SK-N-SH (cell line): ENCODE measurements around the gene UBXN6. TPM values are rescaled to one million over a fixed set of nuclear protein-coding genes. Genes with fewer than 3 reads are reported as not detected.

Experiments
- CTCF ChIA-PET: fragments of 300-600, 350-600 bp; formaldehyde crosslinking; extraction: SDS; loops from one replicate; lab custom pipeline; 2021; lab: Yijun Ruan, JAX
- POLR2A ChIA-PET: fragments of 350-600 bp; sonication (Branson Sonifier 250); formaldehyde crosslinking; extraction: SDS; loops from one replicate; lab custom pipeline; 2020; ENCODE audit warnings: antibody characterized with exemption, inconsistent platforms; lab: Yijun Ruan, JAX
- DNase-seq: peaks from one replicate; pipeline ENCODE4 v3.0.0; 2012
- H2AFZ ChIP-seq: fragments of 200-600 bp; sonication (generic); 2 replicates; pipeline ENCODE4 v1.8.1; 2016; ENCODE audit warnings: antibody characterized with exemption, mild to moderate bottlenecking, low read depth
- H3F3A ChIP-seq: fragments of 200-600 bp; sonication (generic); replicated peaks from 2 replicates; pipeline ENCODE3; 2016; ENCODE audit warnings: antibody characterized with exemption, mild to moderate bottlenecking; ENCODE audit not compliant: insufficient read depth
- H3K27ac ChIP-seq, 2 experiments: fragments of 200-500 bp in 1 of 2; fragments of 200-600 bp in 1 of 2; sonication (Bioruptor generic) in 1 of 2; sonication (generic), shearing (Covaris generic) in 1 of 2; 2 replicates each; pipeline versions ENCODE4 v1.5.1 to v1.6.1; 2014 to 2016; ENCODE audit warnings: low read depth in 2 of 2, inconsistent platforms in 1 of 2, low read length in 1 of 2, mild to moderate bottlenecking in 1 of 2, mixed read lengths in 1 of 2
- H3K27me3 ChIP-seq: fragments of 200-600 bp; sonication (generic), shearing (Covaris generic); 2 replicates; pipeline ENCODE4 v1.6.1; 2016; ENCODE audit warnings: mixed run types; ENCODE audit not compliant: insufficient read depth
- H3K36me3 ChIP-seq, 2 experiments: fragments of 200-500 bp in 1 of 2; fragments of 200-600 bp in 1 of 2; sonication (Bioruptor generic) in 1 of 2; sonication (generic) in 1 of 2; replicated peaks in 1 of 2; 2 replicates each; pipeline versions ENCODE3 to v1.5.1; 2014 to 2016; ENCODE audit warnings: low read length in 1 of 2, mild to moderate bottlenecking in 1 of 2; ENCODE audit not compliant: insufficient read depth in 2 of 2, control insufficient read depth in 1 of 2
- H3K4me1 ChIP-seq, 2 experiments: fragments of 200-500 bp in 1 of 2; fragments of 200-600 bp in 1 of 2; sonication (Bioruptor generic) in 1 of 2; sonication (generic), shearing (Covaris generic) in 1 of 2; 2 replicates each; pipeline versions ENCODE4 v1.5.1 to v1.6.1; 2014 to 2016; ENCODE audit warnings: low read depth in 1 of 2, low read length in 1 of 2, mixed run types in 1 of 2; ENCODE audit not compliant: insufficient read depth in 2 of 2, control insufficient read depth in 1 of 2
- H3K4me2 ChIP-seq: fragments of 200-600 bp; sonication (generic), shearing (Covaris generic); 2 replicates; pipeline ENCODE4 v1.6.1; 2017; ENCODE audit warnings: mixed run types
- H3K4me3 ChIP-seq, 2 experiments: fragments of 200-500 bp in 1 of 2; fragments of 200-600 bp in 1 of 2; sonication (Bioruptor generic) in 1 of 2; sonication (generic), shearing (Covaris generic) in 1 of 2; 2 replicates each; pipeline versions ENCODE4 v1.5.1 to v1.8.1; 2014 to 2016; ENCODE audit warnings: low read depth in 2 of 2, inconsistent platforms in 1 of 2, low read length in 1 of 2, mild to moderate bottlenecking in 1 of 2, mixed read lengths in 1 of 2, moderate library complexity in 1 of 2
- H3K79me2 ChIP-seq: fragments of 200-600 bp; sonication (generic); 2 replicates; pipeline ENCODE4 v1.8.1; 2017; ENCODE audit warnings: mild to moderate bottlenecking; ENCODE audit not compliant: insufficient read depth
- H3K9ac ChIP-seq: fragments of 200-600 bp; sonication (generic); 2 replicates; pipeline ENCODE4 v1.6.1; 2017; ENCODE audit warnings: mixed run types
- H3K9me2 ChIP-seq: fragments of 200-600 bp; sonication (generic); 2 replicates; pipeline ENCODE4 v1.6.1; 2017; ENCODE audit warnings: mixed run types
- H3K9me3 ChIP-seq: fragments of 200-600 bp; sonication (generic); 2 replicates; pipeline ENCODE4 v1.6.1; 2017; ENCODE audit warnings: mixed run types, mild to moderate bottlenecking, moderate library complexity
- H4K20me1 ChIP-seq: fragments of 200-600 bp; sonication (generic); 2 replicates; pipeline ENCODE4 v1.6.1; 2017; ENCODE audit warnings: mild to moderate bottlenecking, mixed run types; ENCODE audit not compliant: insufficient read depth
- ELF1 ChIP-seq: IDR thresholded peaks from 2 replicates; pipeline ENCODE4 v1.4.0; 2012
- EZH2phosphoT487 ChIP-seq: fragments of 200-600 bp; sonication (generic); IDR thresholded peaks from 2 replicates; pipeline ENCODE4 v1.6.1; 2017; ENCODE audit warnings: low read depth, mixed run types, mild to moderate bottlenecking, antibody characterized with exemption, moderate library complexity, borderline replicate concordance
- GATA2 ChIP-seq: sonication (generic); formaldehyde crosslinking; IDR thresholded peaks from 2 replicates; pipeline ENCODE4 v1.5.0; 2020; ENCODE audit warnings: mild to moderate bottlenecking, missing genetic modification reagents
- IRF3 ChIP-seq: fragments of 150-350 bp; IDR thresholded peaks from 2 replicates; pipeline ENCODE4 v1.6.1; 2016; ENCODE audit warnings: mild to moderate bottlenecking, low read depth, low read length
- MXI1 ChIP-seq: IDR thresholded peaks from 2 replicates; pipeline ENCODE4 v1.6.1; 2012; ENCODE audit warnings: mild to moderate bottlenecking, low read depth, low read length, improper control_type of control experiment
- SIN3A ChIP-seq: IDR thresholded peaks from 2 replicates; pipeline ENCODE4 v1.6.1; 2012; ENCODE audit warnings: low read depth, mild to moderate bottlenecking, low read length, moderate library complexity, borderline replicate concordance
- ZBTB33 ChIP-seq: IDR thresholded peaks from 2 replicates; pipeline ENCODE4 v1.4.0; 2012; ENCODE audit warnings: low read depth, borderline replicate concordance
- WGBS: methylation state at CpG from one replicate; pipeline ENCODE4 v1.1.6; 2017; ENCODE audit warnings: low lambda C conversion rate; 5-methylcytosine and 5-hydroxymethylcytosine counted together
- polyA plus RNA-seq, 3 experiments: library from polyadenylated mRNA; depleted of rRNA; stranded (reverse); fragments of >200 nt; gene quantifications; 2 replicates each; pipeline ENCODE4 v1.2.3, GENCODE V29; 2012
- small RNA-seq, 7 experiments: library from RNA; depleted of rRNA; stranded (forward); fragments of <200 nt; gene quantifications; one replicate each; pipeline ENCODE3, GENCODE V24; 2012

Gene UBXN6
- polyA plus RNA-seq, 1 of the 3 experiments (the other 2 are of a cell fraction) = 110 TPM

- no peaks in the 10 kb centered on the region for H3K9me3 ChIP-seq
- H3K9ac ChIP-seq = no peak overlapping the region
- 85% methylated on average over 13 of the region's 15 CpGs for WGBS
- H4K20me1 ChIP-seq = peaks cover 67% of the 10 kb centered on the region
- no peak for DNase-seq
- H3K27ac ChIP-seq = no peak overlapping the region
- no peaks in the 10 kb centered on the region for H3K27me3 ChIP-seq
- no peak overlapping the region for H3K4me3 ChIP-seq
- POLR2A ChIA-PET = no interaction called here
- no peaks in the 10 kb centered on the region for H3K9me2 ChIP-seq
- CTCF ChIA-PET = no interaction called here
- H3K36me3 ChIP-seq = peaks cover 5 to 16% of the 10 kb centered on the region in 2 experiments
- peaks cover 6 to 7% of the 10 kb centered on the region in 2 experiments; a peak in 3 of 4 replicates for H3K4me1 ChIP-seq
- no peak overlapping the region for H2AFZ ChIP-seq
- TF ChIP-seq SIN3A (no peak), MXI1 (no peak), GATA2 (CRISPR knock-in tag) (no peak), ELF1 (no peak), EZH2phosphoT487 (no peak), ZBTB33 (no peak), IRF3 (no peak)
- peaks cover 10% of the 10 kb centered on the region for H3F3A ChIP-seq
- H3K4me2 ChIP-seq = 0 out of 2 replicates have a peak overlapping the region, but pooled peaks have one; percentile 19
- peaks cover 81% of the 10 kb centered on the region for H3K79me2 ChIP-seq
Observed at GRCh38 chr19:4396949-4397783, 60.4 kb downstream of the UBXN6 start.

Small RNA genes within 50 kb of the gene (small RNA-seq; reads per million reads assigned to genes)
- 0 reads per million in 7 experiments for gene MIR4746

Other genes starting within 250 kb of the UBXN6 start
- 3.6 and 3.7 TPM in 2 replicates for gene EBI3, start 228.3 kb downstream of the UBXN6 start, polyA plus RNA-seq (2012; rRNA removed)
- gene YJU2, start 210.7 kb downstream of the UBXN6 start, polyA plus RNA-seq (2012; rRNA removed) = 25.3 and 29.0 TPM in 2 replicates
- gene SHD, start 178.5 kb downstream of the UBXN6 start, polyA plus RNA-seq (2012; rRNA removed) = 3.1 and 6.9 TPM in 2 replicates
- 0.06 TPM in 1 of 2 replicates, not detected in the other for gene TMIGD2, start 155.4 kb downstream of the UBXN6 start, polyA plus RNA-seq (2012; rRNA removed)
- 46.7 and 49.0 TPM in 2 replicates for gene FSD1, start 153.2 kb downstream of the UBXN6 start, polyA plus RNA-seq (2012; rRNA removed)
- gene STAP2, start 119.0 kb downstream of the UBXN6 start, polyA plus RNA-seq (2012; rRNA removed) = 6.0 and 7.6 TPM in 2 replicates
- gene MPND, start 114.2 kb downstream of the UBXN6 start, polyA plus RNA-seq (2012; rRNA removed) = 18.7 and 21.3 TPM in 2 replicates
- 62.5 and 82.8 TPM in 2 replicates for gene SH3GL1, start 57.2 kb downstream of the UBXN6 start, polyA plus RNA-seq (2012; rRNA removed)
- gene CHAF1A, start 55.2 kb downstream of the UBXN6 start, polyA plus RNA-seq (2012; rRNA removed) = 13.2 and 18.0 TPM in 2 replicates
- 63.0 and 77.8 TPM in 2 replicates for gene HDGFL2, start 14.5 kb upstream of the UBXN6 start, polyA plus RNA-seq (2012; rRNA removed)
- 0.07 and 0.10 TPM in 2 replicates for gene PLIN4, start 60.7 kb upstream of the UBXN6 start, polyA plus RNA-seq (2012; rRNA removed)
- 0.59 and 0.68 TPM in 2 replicates for gene PLIN5, start 77.4 kb upstream of the UBXN6 start, polyA plus RNA-seq (2012; rRNA removed)
- gene LRG1, start 82.2 kb upstream of the UBXN6 start, polyA plus RNA-seq (2012; rRNA removed) = 0.12 and 0.23 TPM in 2 replicates
- 2.0 and 3.7 TPM in 2 replicates for gene SEMA6B, start 101.9 kb upstream of the UBXN6 start, polyA plus RNA-seq (2012; rRNA removed)
- gene TNFAIP8L1, start 181.7 kb upstream of the UBXN6 start, polyA plus RNA-seq (2012; rRNA removed) = 5.7 and 6.4 TPM in 2 replicates
- 188 and 312 TPM in 2 replicates for gene MYDGF, start 212.5 kb upstream of the UBXN6 start, polyA plus RNA-seq (2012; rRNA removed)